HG02973 (cell line): ENCODE data around the gene SLC25A45.

Experiments
- ATAC-seq: cut with Tn5 transposase; IDR thresholded peaks from one replicate; pipeline ENCODE4 v1.9.1; 2021; ENCODE audit warnings: moderate library complexity; ENCODE audit not compliant: unreplicated experiment

Gene SLC25A45

GRCh38 chr11:65382033-65382803, at the start of gene SLC25A45:
SLC25A45 (minus strand) TSS chr11:65382646; CDS start chr11:65381951, 695 bp downstream.
- peak; percentile 51 for ATAC-seq

GRCh38 chr11:65431451-65432099, 49.1 kb upstream of the SLC25A45 start:
- ATAC-seq, result no peak

GRCh38 chr11:65430406-65431217, 48.2 kb upstream of the SLC25A45 start:
- no peak for ATAC-seq

GRCh38 chr11:65429724-65430405, 47.4 kb upstream of the SLC25A45 start:
- ATAC-seq, result no peak

GRCh38 chr11:65429068-65429681, 46.7 kb upstream of the SLC25A45 start:
- no peak for ATAC-seq

GRCh38 chr11:65428578-65429067, 46.2 kb upstream of the SLC25A45 start:
- ATAC-seq, result no peak

- no peak for ATAC-seq
Measured at GRCh38 chr11:65427691-65428577, 45.5 kb upstream of the SLC25A45 start.

- no peak for ATAC-seq
Measured at GRCh38 chr11:65426839-65427690, 44.6 kb upstream of the SLC25A45 start.

- ATAC-seq, result no peak
Measured at GRCh38 chr11:65425971-65426838, 43.8 kb upstream of the SLC25A45 start.

GRCh38 chr11:65425105-65425970, 42.9 kb upstream of the SLC25A45 start:
- no peak for ATAC-seq

GRCh38 chr11:65424205-65425104, 42.0 kb upstream of the SLC25A45 start:
- no peak for ATAC-seq

GRCh38 chr11:65423516-65424204, 41.2 kb upstream of the SLC25A45 start:
- no peak for ATAC-seq

- ATAC-seq, result peak; percentile 13
Measured at GRCh38 chr11:65422633-65423515, 40.4 kb upstream of the SLC25A45 start, which contains the start of gene NEAT1. NEAT1 (plus strand) TSS chr11:65422798.
